ENCODE results near the gene IRX6. TPM values are rescaled to one million over a fixed set of nuclear protein-coding genes. Genes with fewer than 3 reads are reported as not detected.

The IRX6 gene
- total RNA-seq, 1 donor from 2014 or later = not detected

DNA sequence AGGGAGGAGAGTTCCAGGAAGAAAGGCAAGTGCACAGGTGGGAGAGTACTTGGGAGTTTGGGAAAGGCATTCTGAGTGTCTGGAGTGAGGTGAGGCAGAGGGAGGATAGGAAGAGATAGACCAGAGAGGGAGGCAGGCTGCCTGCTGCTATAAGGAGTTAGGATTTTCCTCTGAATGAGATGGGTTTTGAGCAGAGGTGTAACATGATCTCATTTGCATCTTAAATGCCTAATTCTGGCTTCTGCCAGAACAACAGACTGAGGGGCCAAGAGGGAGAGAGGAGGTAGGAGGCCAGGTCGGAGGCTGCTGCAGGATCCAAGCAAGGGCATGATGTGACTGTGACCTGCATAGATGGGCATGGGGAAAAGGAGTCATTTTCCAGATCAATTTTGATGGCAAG, 31.5 kb upstream of the IRX6 start:
- Histone ChIP-seq H3K9me3 (ENCODE audit: low read depth) (peaks cover 10% of the 10 kb centered on the region), H3K9ac (no peak overlapping the region), H3K36me3 (peaks cover 4% of the 10 kb centered on the region), H3K4me3 (no peak overlapping the region), H4K20me1 (ENCODE audit: low read depth) (no peaks in the 10 kb centered on the region), H3K27ac (no peak overlapping the region), H3K4me1 (peaks cover 24% of the 10 kb centered on the region), H3K4me2 (peak overlapping the region; percentile 48), H3F3A (ENCODE audit: low read depth) (peaks cover 6% of the 10 kb centered on the region), H3K27me3 (no peaks in the 10 kb centered on the region), H2AFZ (replicated peaks) (no peak overlapping the region), H3K79me2 (ENCODE audit: low read depth) (no peaks in the 10 kb centered on the region)
- DNase-seq (ENCODE audit: low spot score) = peak; percentile 74
- no peak overlapping the region for H3K4me3 Mint-ChIP-seq
- peaks cover 9% of the 10 kb centered on the region for H3K9me3 Mint-ChIP-seq
- no peaks in the 10 kb centered on the region for H3K27me3 Mint-ChIP-seq (ENCODE audit: insufficient read depth, low read depth)
- H3K4me1 Mint-ChIP-seq = peaks cover 28% of the 10 kb centered on the region
- H3K36me3 Mint-ChIP-seq = peaks cover 2% of the 10 kb centered on the region
- peak overlapping the region; percentile 8 for H3K27ac Mint-ChIP-seq
- TF ChIP-seq EZH2phosphoT487 (IDR thresholded peaks at IDR 0.05) = no peak
- TF ChIP-seq, protein P1, sequence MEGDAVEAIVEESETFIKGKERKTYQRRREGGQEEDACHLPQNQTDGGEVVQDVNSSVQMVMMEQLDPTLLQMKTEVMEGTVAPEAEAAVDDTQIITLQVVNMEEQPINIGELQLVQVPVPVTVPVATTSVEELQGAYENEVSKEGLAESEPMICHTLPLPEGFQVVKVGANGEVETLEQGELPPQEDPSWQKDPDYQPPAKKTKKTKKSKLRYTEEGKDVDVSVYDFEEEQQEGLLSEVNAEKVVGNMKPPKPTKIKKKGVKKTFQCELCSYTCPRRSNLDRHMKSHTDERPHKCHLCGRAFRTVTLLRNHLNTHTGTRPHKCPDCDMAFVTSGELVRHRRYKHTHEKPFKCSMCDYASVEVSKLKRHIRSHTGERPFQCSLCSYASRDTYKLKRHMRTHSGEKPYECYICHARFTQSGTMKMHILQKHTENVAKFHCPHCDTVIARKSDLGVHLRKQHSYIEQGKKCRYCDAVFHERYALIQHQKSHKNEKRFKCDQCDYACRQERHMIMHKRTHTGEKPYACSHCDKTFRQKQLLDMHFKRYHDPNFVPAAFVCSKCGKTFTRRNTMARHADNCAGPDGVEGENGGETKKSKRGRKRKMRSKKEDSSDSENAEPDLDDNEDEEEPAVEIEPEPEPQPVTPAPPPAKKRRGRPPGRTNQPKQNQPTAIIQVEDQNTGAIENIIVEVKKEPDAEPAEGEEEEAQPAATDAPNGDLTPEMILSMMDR (IDR thresholded peaks at IDR 0.05) = no peak
- no peak for TF ChIP-seq EZH2 (IDR thresholded peaks at IDR 0.05)

DNA sequence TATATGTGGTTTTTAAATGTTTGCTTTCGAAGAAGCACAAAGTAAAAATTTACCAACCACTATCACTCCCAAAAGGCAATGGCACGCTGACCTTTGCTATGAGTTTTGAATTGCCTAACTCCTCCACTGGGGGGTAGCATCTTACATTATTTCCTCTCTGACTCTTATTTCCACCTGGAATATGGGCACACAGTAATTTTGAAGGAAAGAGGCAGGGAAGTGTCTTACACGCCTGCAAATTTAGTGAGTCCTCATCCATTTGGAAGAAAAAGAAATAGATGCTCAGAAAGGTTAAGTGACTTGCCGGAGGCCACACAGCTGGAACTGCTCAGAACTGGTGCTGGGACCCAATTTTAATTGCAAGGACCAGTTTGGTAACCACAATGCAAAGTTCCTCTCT, 29.9 kb upstream of the IRX6 start:
- TF ChIP-seq EZH2phosphoT487 (IDR thresholded peaks at IDR 0.05) = no peak
- TF ChIP-seq, protein P1 (IDR thresholded peaks at IDR 0.05) = peak; percentile 35
- no peak overlapping the region for H3K27ac ChIP-seq
- no peaks in the 10 kb centered on the region for H3K79me2 ChIP-seq (ENCODE audit: low read depth)
- no peaks in the 10 kb centered on the region for H3K9me3 ChIP-seq (ENCODE audit: low read depth)
- H3K27me3 ChIP-seq = no peaks in the 10 kb centered on the region
- peaks cover 28% of the 10 kb centered on the region for H3K4me1 Mint-ChIP-seq
- H3K27me3 Mint-ChIP-seq (ENCODE audit: insufficient read depth, low read depth) = no peaks in the 10 kb centered on the region
- peaks cover 4% of the 10 kb centered on the region for H3K36me3 Mint-ChIP-seq
- H2AFZ ChIP-seq (replicated peaks) = no peak overlapping the region
- peaks cover 24% of the 10 kb centered on the region for H3K4me1 ChIP-seq
- peaks cover 6% of the 10 kb centered on the region for H3F3A ChIP-seq (ENCODE audit: low read depth)
- H3K36me3 ChIP-seq = no peaks in the 10 kb centered on the region
- peaks cover 4% of the 10 kb centered on the region for H3K9me3 Mint-ChIP-seq
- no peaks in the 10 kb centered on the region for H4K20me1 ChIP-seq (ENCODE audit: low read depth)
- no peak overlapping the region for H3K4me3 Mint-ChIP-seq
- H3K4me3 ChIP-seq = no peak overlapping the region
- no peak for DNase-seq (ENCODE audit: low spot score)
- H3K27ac Mint-ChIP-seq = no peak overlapping the region
- no peak overlapping the region for H3K9ac ChIP-seq
- no peak overlapping the region for H3K4me2 ChIP-seq

DNA sequence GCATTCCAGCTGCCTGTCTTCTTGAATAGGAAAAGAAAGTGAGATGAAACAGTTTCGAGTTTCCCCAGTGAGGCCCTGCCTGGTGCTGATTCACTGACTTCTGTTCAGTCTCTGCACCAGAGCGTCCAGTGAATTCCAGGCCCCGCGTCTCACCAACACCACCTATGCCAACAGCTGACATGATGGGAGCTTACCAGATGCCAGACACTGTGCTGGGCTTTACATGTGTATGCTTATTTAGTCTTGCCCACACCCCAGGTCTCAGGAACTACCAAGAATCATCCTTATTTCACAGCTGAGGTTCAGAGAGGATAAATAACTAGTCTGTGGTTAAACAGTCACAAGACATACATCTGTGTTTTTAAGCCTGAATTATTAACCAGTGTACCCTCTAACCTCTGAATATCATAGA, 29.1 kb upstream of the IRX6 start:
- Histone ChIP-seq H3K79me2 (ENCODE audit: low read depth) (no peaks in the 10 kb centered on the region), H3K4me1 (peaks cover 24% of the 10 kb centered on the region), H3K27ac (no peak overlapping the region), H2AFZ (replicated peaks) (peak overlapping the region; percentile 58), H3F3A (ENCODE audit: low read depth) (peaks cover 6% of the 10 kb centered on the region), H3K9me3 (ENCODE audit: low read depth) (no peaks in the 10 kb centered on the region), H3K4me3 (no peak overlapping the region), H3K36me3 (no peaks in the 10 kb centered on the region), H3K27me3 (no peaks in the 10 kb centered on the region), H3K4me2 (no peak overlapping the region), H3K9ac (no peak overlapping the region), H4K20me1 (ENCODE audit: low read depth) (no peaks in the 10 kb centered on the region)
- peak overlapping the region; percentile 15 for H3K27ac Mint-ChIP-seq
- H3K4me3 Mint-ChIP-seq = no peak overlapping the region
- peaks cover 2% of the 10 kb centered on the region for H3K27me3 Mint-ChIP-seq (ENCODE audit: insufficient read depth, low read depth)
- peaks cover 4% of the 10 kb centered on the region for H3K9me3 Mint-ChIP-seq
- peak; percentile 22 for DNase-seq (ENCODE audit: low spot score)
- no peak for TF ChIP-seq EZH2 (IDR thresholded peaks at IDR 0.05)
- peaks cover 28% of the 10 kb centered on the region for H3K4me1 Mint-ChIP-seq
- peaks cover 4% of the 10 kb centered on the region for H3K36me3 Mint-ChIP-seq

DNA sequence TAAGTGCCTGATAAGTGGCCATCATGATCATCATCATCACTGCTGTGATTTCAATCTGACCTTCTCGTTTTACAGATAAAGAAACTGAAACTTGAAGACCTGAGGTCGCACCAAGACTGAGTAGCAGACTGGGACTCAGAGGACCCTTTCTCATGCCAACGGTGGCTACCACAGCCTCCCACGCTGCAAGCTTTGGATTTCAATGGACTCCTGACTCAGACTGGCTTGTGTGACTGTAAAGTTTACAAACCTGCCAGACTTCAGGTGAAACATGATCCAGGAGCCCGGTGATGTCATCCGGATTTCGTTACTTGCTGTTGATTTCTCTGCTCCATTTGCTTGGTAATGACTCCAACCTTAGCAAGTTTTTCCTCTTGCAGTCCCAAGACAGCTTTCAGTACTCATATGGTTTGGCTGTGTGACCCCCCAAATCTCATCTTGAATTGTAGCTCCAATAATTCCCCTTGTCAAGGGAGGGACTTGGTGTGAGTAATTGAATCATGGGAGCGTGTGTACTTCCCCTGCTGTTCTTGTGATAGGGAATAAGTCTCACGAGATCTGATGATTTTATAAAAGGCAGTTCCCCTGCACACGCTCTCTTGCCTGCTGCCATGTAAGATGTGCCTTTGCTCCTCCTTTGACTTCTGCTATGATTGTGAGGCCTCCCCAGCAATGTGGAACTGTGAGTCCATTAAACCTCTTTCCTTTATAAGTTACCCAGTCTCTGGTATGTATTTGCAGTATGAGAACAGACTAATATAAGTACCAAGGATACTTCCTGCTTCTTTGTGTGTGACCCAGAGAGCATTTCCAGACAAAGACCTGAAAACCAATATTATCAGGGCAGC, 26.7 kb upstream of the IRX6 start:
- H3K4me3 ChIP-seq = no peak overlapping the region
- peaks cover 36% of the 10 kb centered on the region for H3K4me1 Mint-ChIP-seq
- no peak overlapping the region for H3K27ac Mint-ChIP-seq

More for the DNA sequence above, 26.7 kb upstream of the IRX6 start:
- no peaks in the 10 kb centered on the region for H3K79me2 ChIP-seq (ENCODE audit: low read depth)
- Mint-ChIP-seq H3K9me3 (peaks cover 4% of the 10 kb centered on the region), H3K4me3 (no peak overlapping the region), H3K36me3 (peaks cover 4% of the 10 kb centered on the region), H3K27me3 (ENCODE audit: insufficient read depth, low read depth) (peaks cover 2% of the 10 kb centered on the region)
- no peak overlapping the region for H3K27ac ChIP-seq
- H3K36me3 ChIP-seq = no peaks in the 10 kb centered on the region
- no peak overlapping the region for H2AFZ ChIP-seq (replicated peaks)
- no peak overlapping the region for H3K4me2 ChIP-seq
- H4K20me1 ChIP-seq (ENCODE audit: low read depth) = no peaks in the 10 kb centered on the region
- H3K27me3 ChIP-seq = no peaks in the 10 kb centered on the region
- peaks cover 2% of the 10 kb centered on the region for H3F3A ChIP-seq (ENCODE audit: low read depth)
- no peak overlapping the region for H3K9ac ChIP-seq
- H3K9me3 ChIP-seq (ENCODE audit: low read depth) = no peaks in the 10 kb centered on the region
- TF ChIP-seq EZH2phosphoT487 (IDR thresholded peaks at IDR 0.05) = no peak
- TF ChIP-seq, protein P1 (IDR thresholded peaks at IDR 0.05) = no peak
- no peak for TF ChIP-seq EZH2 (IDR thresholded peaks at IDR 0.05)
- peaks cover 18% of the 10 kb centered on the region for H3K4me1 ChIP-seq
- DNase-seq (ENCODE audit: low spot score) = no peak
